GM18951 (cell line): ENCODE results near the gene ISYNA1.

Experiments
- POLR2A ChIP-seq: IDR thresholded peaks from 4 replicates; pipeline ENCODE4 v1.6.1; 2011; ENCODE audit warnings: mild to moderate bottlenecking; ENCODE audit not compliant: insufficient read length, insufficient read depth; ENCODE audit errors: extremely low read depth
- in situ Hi-C: fragments of 300-500 bp; cut with MboI; formaldehyde crosslinking; loops from one replicate; pipeline ENCODE4 v1.12.0; 2022; ENCODE audit warnings: low sequenced_read_pairs, mixed read lengths, inconsistent platforms; ENCODE audit not compliant: unreplicated experiment

The ISYNA1 gene

DNA sequence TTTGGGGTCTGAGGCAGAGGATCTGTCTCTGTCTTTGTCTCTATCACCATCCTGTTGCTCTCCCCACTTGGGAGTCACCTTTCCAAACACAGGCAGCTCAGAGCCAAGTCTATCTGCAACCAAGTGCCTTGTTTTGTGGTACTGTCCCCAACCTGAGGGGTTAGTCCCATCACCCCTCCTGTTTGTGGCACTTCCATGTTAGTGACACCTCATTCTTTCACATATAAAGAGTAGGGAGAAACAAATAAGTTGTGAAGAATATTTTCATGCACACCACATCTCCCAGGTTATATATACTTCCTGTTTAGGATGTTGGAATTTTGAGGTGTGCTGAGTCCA is 48.2 kb downstream of the ISYNA1 start:
- no peak for TF ChIP-seq POLR2A
- in situ Hi-C loops: no loop called here

DNA sequence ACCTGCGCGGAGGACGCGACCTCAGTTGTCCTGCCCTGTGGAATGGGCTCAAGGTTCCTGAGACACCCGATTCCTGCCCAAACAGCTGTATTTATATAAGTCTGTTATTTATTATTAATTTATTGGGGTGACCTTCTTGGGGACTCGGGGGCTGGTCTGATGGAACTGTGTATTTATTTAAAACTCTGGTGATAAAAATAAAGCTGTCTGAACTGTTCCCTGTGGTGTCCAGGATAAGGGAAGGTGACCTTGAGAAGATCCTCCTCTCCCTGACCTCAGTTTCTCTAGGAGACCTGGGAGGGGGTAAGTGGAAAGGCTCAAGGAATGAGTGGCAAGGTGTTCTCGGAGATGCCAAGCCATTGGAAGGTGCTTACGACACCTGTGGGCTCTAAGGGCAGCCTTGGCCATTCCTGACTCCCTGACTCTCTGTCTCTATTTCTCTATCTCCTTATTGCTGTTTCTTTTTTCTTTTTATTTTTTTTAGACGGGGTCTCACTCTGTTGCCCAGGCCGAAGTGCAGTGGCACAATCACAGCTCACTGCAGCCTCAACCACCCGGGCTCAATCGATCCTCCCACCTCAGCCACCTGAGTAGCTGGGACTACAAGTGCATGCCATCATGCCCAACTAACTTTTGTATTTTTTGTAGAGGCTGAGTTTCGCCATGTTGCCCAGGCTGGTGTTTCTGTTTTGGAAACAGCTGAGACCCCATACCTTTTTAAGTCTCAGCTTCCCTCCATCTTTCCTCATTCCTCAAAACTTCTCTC is 48.8 kb downstream of the ISYNA1 start:
- in situ Hi-C loops: no loop called here
- no peak for TF ChIP-seq POLR2A

DNA sequence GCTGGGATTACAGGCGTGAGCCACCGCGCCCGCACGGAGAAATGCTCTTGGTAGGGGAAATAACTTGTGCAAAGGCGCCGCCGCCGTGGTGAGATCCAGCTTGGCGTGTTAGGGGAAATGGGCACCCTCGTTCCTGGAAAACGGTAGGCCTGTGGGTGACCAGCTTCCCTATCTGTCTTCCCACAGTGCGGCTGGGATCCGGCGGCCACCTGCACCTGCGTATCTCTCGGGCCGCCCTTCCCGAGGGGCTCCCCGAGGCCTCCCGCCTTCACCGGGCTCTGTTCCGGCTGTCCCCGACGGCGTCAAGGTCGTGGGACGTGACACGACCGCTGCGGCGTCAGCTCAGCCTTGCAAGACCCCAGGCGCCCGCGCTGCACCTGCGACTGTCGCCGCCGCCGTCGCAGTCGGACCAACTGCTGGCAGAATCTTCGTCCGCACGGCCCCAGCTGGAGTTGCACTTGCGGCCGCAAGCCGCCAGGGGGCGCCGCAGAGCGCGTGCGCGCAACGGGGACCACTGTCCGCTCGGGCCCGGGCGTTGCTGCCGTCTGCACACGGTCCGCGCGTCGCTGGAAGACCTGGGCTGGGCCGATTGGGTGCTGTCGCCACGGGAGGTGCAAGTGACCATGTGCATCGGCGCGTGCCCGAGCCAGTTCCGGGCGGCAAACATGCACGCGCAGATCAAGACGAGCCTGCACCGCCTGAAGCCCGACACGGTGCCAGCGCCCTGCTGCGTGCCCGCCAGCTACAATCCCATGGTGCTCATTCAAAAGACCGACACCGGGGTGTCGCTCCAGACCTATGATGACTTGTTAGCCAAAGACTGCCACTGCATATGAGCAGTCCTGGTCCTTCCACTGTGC is 49.6 kb downstream of the ISYNA1 start:
- peak; percentile 60 for TF ChIP-seq POLR2A
- in situ Hi-C loops: no loop called here

DNA sequence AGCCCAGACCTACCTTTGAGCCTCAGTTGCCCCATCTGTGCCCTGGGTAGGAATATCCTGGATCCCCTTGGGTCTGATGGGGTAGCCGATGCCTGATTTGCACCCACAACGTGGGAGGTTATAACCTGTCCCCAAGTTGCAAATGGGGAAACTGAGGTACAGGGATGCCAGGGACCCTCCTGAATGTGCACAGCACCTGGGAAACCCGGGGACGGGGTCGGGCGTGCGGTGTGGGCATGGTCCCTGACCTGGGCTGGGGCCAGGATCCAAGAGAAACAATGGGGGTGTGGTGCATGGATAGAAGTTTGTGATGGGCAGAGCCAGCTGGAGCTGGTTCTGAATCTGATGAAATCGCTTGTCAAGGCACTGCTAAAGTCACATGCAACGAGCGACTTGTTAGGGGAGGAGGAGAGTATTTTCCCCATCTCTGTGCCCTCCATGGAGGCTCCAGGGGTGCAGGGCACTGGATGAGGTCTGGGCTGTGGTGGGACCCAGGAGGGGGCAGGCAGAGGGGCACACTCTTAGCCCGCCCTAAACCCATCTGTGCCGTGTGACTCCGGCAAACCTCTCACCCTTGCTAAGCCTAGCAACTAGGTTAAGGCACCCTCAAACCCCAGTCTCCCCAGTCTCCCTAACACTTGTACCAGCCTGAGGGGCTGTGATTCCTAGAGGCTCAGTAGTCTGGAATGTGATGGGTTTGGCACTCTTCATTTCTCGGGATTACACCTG is 51.2 kb downstream of the ISYNA1 start:
- no peak for TF ChIP-seq POLR2A
- in situ Hi-C loops: no loop called here

DNA sequence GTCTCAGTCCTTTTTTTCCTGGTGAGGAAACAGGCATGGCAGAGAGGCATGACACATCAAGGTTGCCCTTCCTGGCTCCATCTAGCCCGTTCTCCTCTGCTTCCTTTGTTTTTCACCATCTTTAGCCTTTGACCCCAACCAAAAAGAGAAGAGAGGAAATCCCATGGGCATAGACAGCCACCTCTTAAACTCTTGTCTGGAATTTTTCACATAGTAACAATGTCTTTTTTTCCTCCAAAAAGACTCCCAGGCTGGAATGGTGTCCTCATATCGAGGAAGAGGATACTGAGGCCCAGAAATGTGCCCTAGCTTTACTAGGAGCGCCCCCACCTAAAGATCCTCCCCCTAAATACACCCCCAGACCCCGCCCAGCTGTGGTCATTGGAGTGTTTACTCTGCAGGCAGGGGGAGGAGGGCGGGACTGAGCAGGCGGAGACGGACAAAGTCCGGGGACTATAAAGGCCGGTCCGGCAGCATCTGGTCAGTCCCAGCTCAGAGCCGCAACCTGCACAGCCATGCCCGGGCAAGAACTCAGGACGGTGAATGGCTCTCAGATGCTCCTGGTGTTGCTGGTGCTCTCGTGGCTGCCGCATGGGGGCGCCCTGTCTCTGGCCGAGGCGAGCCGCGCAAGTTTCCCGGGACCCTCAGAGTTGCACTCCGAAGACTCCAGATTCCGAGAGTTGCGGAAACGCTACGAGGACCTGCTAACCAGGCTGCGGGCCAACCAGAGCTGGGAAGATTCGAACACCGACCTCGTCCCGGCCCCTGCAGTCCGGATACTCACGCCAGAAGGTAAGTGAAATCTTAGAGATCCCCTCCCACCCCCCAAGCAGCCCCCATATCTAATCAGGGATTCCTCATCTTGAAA is 52.0 kb downstream of the ISYNA1 start, which contains the start of gene GDF15:
Gene GDF15 (plus strand): TSS at position 484 of the 868 bp plus-strand sequence. CDS start 32 bp downstream, at position 516.
- in situ Hi-C loops: no loop called here
- TF ChIP-seq POLR2A: peak; percentile 70

DNA sequence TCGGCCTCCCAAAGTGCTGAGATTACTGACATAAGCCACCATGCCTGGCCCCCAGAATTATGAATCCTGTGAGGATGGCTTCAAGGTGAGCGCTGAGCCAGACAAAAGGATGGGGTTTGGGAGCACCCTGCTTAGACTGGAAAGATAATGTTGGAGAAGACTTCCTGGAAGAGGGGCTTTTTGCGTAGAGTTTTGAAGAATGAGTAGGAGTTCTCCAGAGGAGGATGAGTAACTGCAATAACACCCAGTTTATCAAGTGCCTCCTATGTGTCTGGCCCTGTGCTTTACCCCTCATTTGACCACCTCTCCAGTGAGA is 52.6 kb downstream of the ISYNA1 start:
- no peak for TF ChIP-seq POLR2A
- in situ Hi-C loops: no loop called here

DNA sequence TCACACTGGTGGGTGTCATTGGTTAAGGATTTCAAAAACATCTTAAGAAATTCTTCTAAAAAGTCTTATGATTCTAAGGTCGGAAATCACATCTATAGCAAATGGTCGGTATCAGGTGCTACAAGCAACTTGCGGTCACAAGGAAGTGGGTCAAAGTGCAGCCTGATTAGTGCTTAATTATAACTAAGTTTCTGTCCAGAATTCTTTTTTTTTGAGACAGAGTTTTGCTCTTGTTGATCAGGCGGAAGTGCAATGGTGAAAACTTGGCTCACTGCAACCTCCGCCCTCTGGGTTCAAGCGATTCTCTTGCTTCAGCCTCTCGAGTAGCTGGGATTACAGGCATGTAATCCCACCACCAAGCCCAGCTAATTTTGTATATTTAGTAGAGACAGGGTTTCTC is 53.2 kb downstream of the ISYNA1 start:
- in situ Hi-C loops: no loop called here
- TF ChIP-seq POLR2A: no peak
